ENCODE data around the gene TXNIP.

The TXNIP gene

GRCh38 chr1:146013559-146013922 is 17.2 kb upstream of the TXNIP start:
- DNase-seq, result no peak
- intact Hi-C loops (cut with DNase I), result loop anchor here (1.0 kb wide), 1 partner anchor 36 kb away; no protein-coding TSS in a partner anchor

- DNase-seq, result peak in 2 of 10 donors; percentile 40 to 51
- intact Hi-C loops (cut with DNase I), result loop anchor here (1.0 kb wide), 2 partner anchors 36 to 121 kb away; no protein-coding TSS in a partner anchor
Observed at GRCh38 chr1:146012703-146013558, 16.6 kb upstream of the TXNIP start.

- DNase-seq, result no peak
- intact Hi-C loops (cut with DNase I), result no loop called here
Observed at GRCh38 chr1:146010126-146010738, 13.9 kb upstream of the TXNIP start.

GRCh38 chr1:146007489-146008133 is 11.2 kb upstream of the TXNIP start:
- intact Hi-C loops (cut with DNase I), result loop anchor here (1.0 kb wide), 1 partner anchor 30 kb away; no protein-coding TSS in a partner anchor

GRCh38 chr1:146001709-146002108 is 5.3 kb upstream of the TXNIP start:
- intact Hi-C loops (cut with DNase I), result no loop called here
- no peak for DNase-seq

More at GRCh38 chr1:146007489-146008133, 11.2 kb upstream of the TXNIP start:
- DNase-seq, result no peak

- DNase-seq, result no peak
Observed at GRCh38 chr1:145999321-146000024, 3.1 kb upstream of the TXNIP start.

GRCh38 chr1:145997718-145998023 is 1.3 kb upstream of the TXNIP start:
- no peak for DNase-seq
- intact Hi-C loops (cut with DNase I), result no loop called here

More at GRCh38 chr1:145999321-146000024, 3.1 kb upstream of the TXNIP start:
- intact Hi-C loops (cut with DNase I), result no loop called here

GRCh38 chr1:145997016-145997717 is 788 bp upstream of the TXNIP start:
- intact Hi-C loops (cut with DNase I), result no loop called here
- peak in 1 of 10 donors; percentile 25 for DNase-seq

GRCh38 chr1:145995964-145996432 is 381 bp downstream of the TXNIP start:
- no peak for DNase-seq
- intact Hi-C loops (cut with DNase I), result loop anchor here (1.0 kb wide), 1 partner anchor 17 kb away; no protein-coding TSS in a partner anchor

GRCh38 chr1:145995148-145995881 is 1.1 kb downstream of the TXNIP start:
- intact Hi-C loops (cut with DNase I), result no loop called here
- no peak for DNase-seq

GRCh38 chr1:145994391-145995120 is 1.8 kb downstream of the TXNIP start:
- no peak for DNase-seq
- intact Hi-C loops (cut with DNase I), result no loop called here

- no peak for DNase-seq
- intact Hi-C loops (cut with DNase I), result no loop called here
Observed at GRCh38 chr1:145993618-145994390, 2.6 kb downstream of the TXNIP start.

- intact Hi-C loops (cut with DNase I), result no loop called here
Observed at GRCh38 chr1:145992958-145993617, 3.3 kb downstream of the TXNIP start.

GRCh38 chr1:145992502-145992936 is 3.9 kb downstream of the TXNIP start:
- no peak for DNase-seq
- intact Hi-C loops (cut with DNase I), result no loop called here

More at GRCh38 chr1:145992958-145993617, 3.3 kb downstream of the TXNIP start:
- DNase-seq, result no peak

GRCh38 chr1:145991735-145992412 is 4.5 kb downstream of the TXNIP start:
- intact Hi-C loops (cut with DNase I), result no loop called here
- DNase-seq, result no peak

- intact Hi-C loops (cut with DNase I), result no loop called here
- DNase-seq, result no peak
Observed at GRCh38 chr1:145990249-145990855, 6.0 kb downstream of the TXNIP start.
